Ishikawa (cell line): ENCODE measurements around the gene KRTAP16-1.

Source experiments
- CEBPB ChIP-seq: IDR thresholded peaks from 2 replicates; pipeline ENCODE4 v1.6.1; 2012
- CREB1 ChIP-seq: IDR thresholded peaks from 2 replicates; pipeline ENCODE4 v1.6.1; 2012; ENCODE audit warnings: low read depth
- EGR1 ChIP-seq: IDR thresholded peaks from 2 replicates; pipeline ENCODE4 v1.6.1; 2012
- EP300 ChIP-seq: IDR thresholded peaks from 2 replicates; pipeline ENCODE4 v1.6.1; 2012; ENCODE audit warnings: borderline replicate concordance
- FOXM1 ChIP-seq: IDR thresholded peaks from 2 replicates; pipeline ENCODE4 v1.6.1; 2012; ENCODE audit warnings: low read depth, borderline replicate concordance
- MAX ChIP-seq: IDR thresholded peaks from 2 replicates; pipeline ENCODE4 v1.6.1; 2012
- NFIC ChIP-seq: IDR thresholded peaks from 2 replicates; pipeline ENCODE4 v1.6.1; 2012
- RAD21 ChIP-seq: IDR thresholded peaks from 2 replicates; pipeline ENCODE4 v1.6.1; 2012; ENCODE audit warnings: low read depth
- REST ChIP-seq: IDR thresholded peaks from 2 replicates; pipeline ENCODE4 v1.6.1; 2012; ENCODE audit warnings: low read depth, mild to moderate bottlenecking
- TAF1 ChIP-seq: IDR thresholded peaks from 2 replicates; pipeline ENCODE4 v1.6.1; 2012; ENCODE audit warnings: low read depth, mild to moderate bottlenecking
- TCF12 ChIP-seq: IDR thresholded peaks from 2 replicates; pipeline ENCODE4 v1.6.1; 2012; ENCODE audit warnings: low read depth
- TEAD4 ChIP-seq: IDR thresholded peaks from 2 replicates; pipeline ENCODE4 v1.6.1; 2012
- USF1 ChIP-seq: IDR thresholded peaks from 2 replicates; pipeline ENCODE4 v1.6.1; 2012
- YY1 ChIP-seq: IDR thresholded peaks from 2 replicates; pipeline ENCODE4 v1.6.1; 2012; ENCODE audit warnings: low read depth
- ZBTB7A ChIP-seq: IDR thresholded peaks from 2 replicates; pipeline ENCODE4 v1.6.1; 2012; ENCODE audit warnings: low read depth

The KRTAP16-1 gene

GRCh38 chr17:41304091-41304490 is 5.0 kb downstream of the KRTAP16-1 start:
- TF ChIP-seq YY1 (no peak), FOXM1 (no peak), EGR1 (no peak), EP300 (no peak), TAF1 (no peak), TCF12 (no peak), CREB1 (no peak), USF1 (no peak), NFIC (no peak), CEBPB (no peak), RAD21 (no peak), ZBTB7A (no peak), TEAD4 (no peak)

- no peak for TF ChIP-seq NFIC
- TF ChIP-seq MAX = no peak
- no peak for TF ChIP-seq TAF1
- TF ChIP-seq EP300 = no peak
- no peak for TF ChIP-seq REST
- no peak for TF ChIP-seq YY1
- no peak for TF ChIP-seq USF1
- TF ChIP-seq FOXM1 = no peak
- no peak for TF ChIP-seq TCF12
- TF ChIP-seq ZBTB7A = no peak
- TF ChIP-seq CREB1 = no peak
- TF ChIP-seq EGR1 = no peak
- TF ChIP-seq CEBPB = no peak
- no peak for TF ChIP-seq RAD21
- no peak for TF ChIP-seq TEAD4
These were observed 6.1 kb downstream of the KRTAP16-1 start for GRCh38 chr17:41302981-41303380.

- no peak for TF ChIP-seq NFIC
- no peak for TF ChIP-seq USF1
- no peak for TF ChIP-seq TEAD4
- TF ChIP-seq CREB1 = no peak
- no peak for TF ChIP-seq YY1
- TF ChIP-seq REST = no peak
- no peak for TF ChIP-seq EGR1
- no peak for TF ChIP-seq MAX
- TF ChIP-seq RAD21 = no peak
- no peak for TF ChIP-seq CEBPB
- no peak for TF ChIP-seq EP300
- TF ChIP-seq ZBTB7A = no peak
These were observed 6.9 kb downstream of the KRTAP16-1 start, which contains the start of gene KRTAP29-1 for GRCh38 chr17:41301916-41302901. TSS of gene KRTAP29-1 (minus strand) at chr17:41302851. CDS start at chr17:41302851, 0 bp downstream.

GRCh38 chr17:41301204-41301790 is 7.8 kb downstream of the KRTAP16-1 start:
- TF ChIP-seq RAD21 (no peak), CEBPB (no peak), TCF12 (no peak), EP300 (no peak), FOXM1 (no peak), CREB1 (no peak), MAX (no peak), TAF1 (no peak), USF1 (no peak), REST (no peak), TEAD4 (no peak), YY1 (no peak), ZBTB7A (no peak)
